OCI-LY7 (cell line): Measurements from ENCODE around the gene MORF4L1. TPM values are rescaled to one million over a fixed set of nuclear protein-coding genes. Genes with fewer than 3 reads are reported as not detected.

Source experiments
- BruUV-seq: library from RNA; stranded (reverse); fragments of 400-500 nt; replicated peaks from 2 replicates; lab custom pipeline; 2021; lab: Mats Ljungman, UMichigan
- CTCF ChIA-PET: fragments of 300-600 bp; sonication (Branson Sonifier 250); formaldehyde crosslinking; loops from one replicate; lab custom pipeline; 2022; ENCODE audit warnings: antibody characterized with exemption; ENCODE audit not compliant: unreplicated experiment; lab: Charles Lee
- POLR2A ChIA-PET: fragments of 300-600 bp; sonication (Branson Sonifier 250); formaldehyde crosslinking; loops from one replicate; lab custom pipeline; 2022; ENCODE audit warnings: antibody characterized with exemption; lab: Charles Lee
- DNase-seq: peaks from one replicate; pipeline ENCODE4 v3.0.0-alpha.2; 2015; ENCODE audit warnings: low spot score
- H2AFZ ChIP-seq: fragments of 200-600 bp; sonication (generic), shearing (Covaris generic); 2 replicates; pipeline ENCODE4 v1.6.1; 2014; ENCODE audit warnings: mild to moderate bottlenecking, antibody characterized with exemption, low read length, moderate library complexity
- H3K27ac ChIP-seq: fragments of 200-600 bp; sonication (generic); 2 replicates; pipeline ENCODE4 v1.5.1; 2014; ENCODE audit warnings: mixed run types, low read depth, mild to moderate bottlenecking, moderate library complexity, low read length, inconsistent platforms; ENCODE audit not compliant: poor library complexity, severe bottlenecking
- H3K36me3 ChIP-seq: fragments of 200-600 bp; sonication (generic); 2 replicates; pipeline ENCODE4 v1.6.1; 2014; ENCODE audit warnings: mild to moderate bottlenecking, antibody characterized with exemption, low read length, moderate library complexity, mixed read lengths; ENCODE audit not compliant: insufficient read depth
- H3K4me1 ChIP-seq: fragments of 200-600 bp; sonication (generic); 2 replicates; pipeline ENCODE4 v1.5.1; 2014; ENCODE audit warnings: mild to moderate bottlenecking, low read length; ENCODE audit not compliant: insufficient read depth, poor library complexity, severe bottlenecking
- H3K4me2 ChIP-seq: fragments of 200-600 bp; sonication (generic); 2 replicates; pipeline ENCODE4 v1.6.1; 2014; ENCODE audit warnings: mild to moderate bottlenecking, low read length
- H3K4me3 ChIP-seq: fragments of 200-600 bp; sonication (generic); 2 replicates; pipeline ENCODE4 v1.5.1; 2014; ENCODE audit warnings: mild to moderate bottlenecking, low read depth, low read length; ENCODE audit not compliant: poor library complexity, severe bottlenecking
- H3K79me2 ChIP-seq: fragments of 200-600 bp; sonication (generic); 2 replicates; pipeline ENCODE4 v1.6.1; 2016; ENCODE audit warnings: low read depth, mild to moderate bottlenecking, low read length, moderate library complexity, mixed read lengths; ENCODE audit not compliant: insufficient read depth
- H3K9me2 ChIP-seq: fragments of 200-600 bp; sonication (generic); 2 replicates; pipeline ENCODE4 v1.6.1; 2016; ENCODE audit warnings: mild to moderate bottlenecking, low read length, mixed read lengths; ENCODE audit not compliant: insufficient read depth
- H3K9me3 ChIP-seq: fragments of 200-600 bp; sonication (generic); 2 replicates; pipeline ENCODE4 v1.6.1; 2014; ENCODE audit warnings: mild to moderate bottlenecking, mixed run types, low read length, mixed read lengths
- H4K20me1 ChIP-seq: fragments of 200-600 bp; sonication (generic); 2 replicates; pipeline ENCODE4 v1.6.1; 2014; ENCODE audit warnings: mild to moderate bottlenecking, antibody characterized with exemption, low read length, moderate library complexity, mixed read lengths; ENCODE audit not compliant: insufficient read depth
- CTCF ChIP-seq: fragments of 200-600 bp; sonication (generic); conservative IDR thresholded peaks from 2 replicates; pipeline ENCODE4 v1.5.1; 2014; ENCODE audit warnings: mild to moderate bottlenecking, antibody characterized with exemption, low read length, moderate library complexity, mixed read lengths
- EZH2phosphoT487 ChIP-seq: fragments of 200-600 bp; sonication (generic); IDR thresholded peaks from 2 replicates; pipeline ENCODE4 v1.6.1; 2018; ENCODE audit warnings: low read depth, borderline replicate concordance, mild to moderate bottlenecking, mixed run types, antibody characterized with exemption, low read length, moderate library complexity, mixed read lengths
- intact Hi-C: fragments of 100-400 bp; cut with micrococcal nuclease; formaldehyde crosslinking; loops from one replicate; pipeline ENCODE4 v1.10.0; 2022; ENCODE audit not compliant: unreplicated experiment
- total RNA-seq, 2 experiments: library from RNA; depleted of rRNA in 1 of 2; stranded (reverse); fragments of >200 nt in 1 of 2; shearing (Covaris generic) in 1 of 2; gene quantifications; 2 replicates each; pipeline ENCODE4 v1.2.3, GENCODE V29; 2014 to 2022

MORF4L1 gene
- total RNA-seq, 2 experiments from 2014 or later: 152 to 286 TPM

- Histone ChIP-seq H3K4me1 (peaks cover 30% of the 10 kb centered on the region), H2AFZ (no peak overlapping the region), H3K9me2 (no peaks in the 10 kb centered on the region), H3K9me3 (no peaks in the 10 kb centered on the region), H3K36me3 (peaks cover 23% of the 10 kb centered on the region; the same call in 1 of the 2 replicates), H4K20me1 (peaks cover 34% of the 10 kb centered on the region), H3K4me2 (peak overlapping the region; percentile 80), H3K4me3 (peak overlapping the region; percentile 88), H3K27ac (peak overlapping the region; percentile 87), H3K79me2 (peaks cover 47% of the 10 kb centered on the region)
- intact Hi-C loops: loop anchor here (1.0 to 10.0 kb wide), 3 partner anchors 30 to 438 kb away; partner anchors contain the start of gene IREB2
- CTCF ChIA-PET: no interaction called here
- no TSS peak for BruUV-seq
- POLR2A ChIA-PET: interaction anchor here (0.6 to 1.2 kb wide), 9 partner anchors 9 to 217 kb away, joined by 3 to 6 read pairs (median 4); no protein-coding TSS in a partner anchor
- TF ChIP-seq CTCF (peak; percentile 77), EZH2phosphoT487 (no peak)
- DNase-seq: peak; percentile 96
These were observed 492 bp downstream of the MORF4L1 start for GRCh38 chr15:78872972-78873792.

- ChIA-PET CTCF (no interaction called here), POLR2A (interaction anchor here (0.6 to 1.2 kb wide), 8 partner anchors 8 to 821 kb away, joined by 3 to 6 read pairs (median 4); no protein-coding TSS in a partner anchor)
- peaks cover 32% of the 10 kb centered on the region for H3K36me3 ChIP-seq
- no peaks in the 10 kb centered on the region for H3K9me2 ChIP-seq
- TSS peak; percentile 58 for BruUV-seq
- peaks cover 39% of the 10 kb centered on the region for H3K4me1 ChIP-seq
- no peaks in the 10 kb centered on the region for H3K9me3 ChIP-seq
- peak; percentile 44 for DNase-seq
- intact Hi-C loops: loop anchor here (1.0 to 10.0 kb wide), 3 partner anchors 31 to 439 kb away; partner anchors contain the start of gene IREB2
- H3K4me3 ChIP-seq: peak overlapping the region; percentile 88
- TF ChIP-seq EZH2phosphoT487 (no peak), CTCF (peak; percentile 45; the same call in 1 of the 2 replicates)
- H3K79me2 ChIP-seq: peaks cover 56% of the 10 kb centered on the region
- H4K20me1 ChIP-seq: peaks cover 41% of the 10 kb centered on the region
- H3K27ac ChIP-seq: peak overlapping the region; percentile 87
- H3K4me2 ChIP-seq: peak overlapping the region; percentile 80
- H2AFZ ChIP-seq: no peak overlapping the region
These were observed 1.4 kb downstream of the MORF4L1 start for GRCh38 chr15:78873793-78874765.
